GM11168 (cell line): Measurements from ENCODE around the gene LTBP2.

Source experiments
- in situ Hi-C: fragments of 300-500 bp; cut with MboI; formaldehyde crosslinking; loops from one replicate; pipeline ENCODE4 v1.12.0; 2022; ENCODE audit warnings: low sequenced_read_pairs; ENCODE audit not compliant: unreplicated experiment

The LTBP2 gene

DNA sequence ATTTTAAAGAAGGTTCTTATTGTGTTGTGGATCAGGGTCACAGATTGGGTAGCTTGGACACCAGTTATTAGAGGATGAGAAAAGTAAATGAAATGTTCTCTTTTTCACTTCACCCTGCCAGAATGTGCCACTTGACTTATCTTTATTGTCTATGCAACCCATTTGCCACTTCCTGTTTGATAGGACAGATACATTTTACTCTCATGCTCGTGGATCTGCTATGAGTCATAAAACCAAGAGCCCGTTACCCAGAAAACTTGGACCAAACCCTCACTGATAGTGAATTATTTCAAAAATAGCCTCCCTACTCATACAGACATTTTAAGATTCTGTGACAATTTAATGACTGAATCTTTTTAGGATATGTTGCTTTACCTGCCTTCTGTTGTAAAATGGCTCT, 116.7 kb downstream of the LTBP2 start:
- in situ Hi-C loops, result no loop called here

GRCh38 chr14:74493343-74494261, 118.4 kb downstream of the LTBP2 start, which contains the start of gene ISCA2:
Gene ISCA2, plus strand, starts transcription at chr14:74493765. Its CDS starts 10 bp downstream, at chr14:74493775.
- in situ Hi-C loops, result no loop called here

- in situ Hi-C loops, result no loop called here
Observed at GRCh38 chr14:74492776-74493342, 119.2 kb downstream of the LTBP2 start, which contains the start of gene NPC2. Gene NPC2, minus strand, starts transcription at chr14:74493305. Its CDS starts 31 bp downstream, at chr14:74493274.

DNA sequence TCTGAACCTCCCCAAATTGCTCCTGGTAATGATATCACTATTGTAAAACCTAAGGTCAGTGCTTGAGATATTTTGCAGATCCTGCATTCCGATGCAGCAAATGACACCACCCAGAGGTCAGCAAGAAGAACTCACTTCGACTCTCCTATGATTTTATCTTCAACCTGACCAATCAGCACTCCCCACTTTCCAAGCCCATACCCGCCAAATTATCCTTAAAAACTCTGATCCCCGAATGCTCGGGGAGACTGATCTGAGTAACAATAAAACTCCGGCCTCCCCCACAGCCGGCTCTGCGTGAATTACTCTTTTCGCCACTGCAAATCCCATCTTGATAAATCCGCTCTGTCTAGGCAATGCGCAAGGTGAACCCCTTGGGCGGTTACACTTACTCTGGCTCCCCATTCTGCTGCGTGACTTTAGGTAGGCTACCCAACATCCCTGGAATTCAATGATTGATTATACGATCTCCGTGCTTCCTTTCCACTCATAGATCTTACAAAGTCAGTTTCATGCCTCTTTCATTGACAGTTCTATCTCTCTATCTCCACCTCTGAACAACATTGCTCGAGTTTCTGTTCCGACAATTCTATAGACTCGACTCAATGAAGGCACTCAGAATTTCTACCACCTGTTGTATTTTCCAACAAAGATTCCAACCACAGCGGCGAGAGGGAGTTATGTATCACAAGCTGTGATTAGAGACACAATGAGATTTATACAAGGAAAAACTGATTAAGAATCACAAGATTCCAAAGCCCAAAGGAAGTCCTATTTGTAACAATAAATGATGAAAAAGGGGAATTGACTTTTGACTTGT, 119.9 kb downstream of the LTBP2 start:
- in situ Hi-C loops, result no loop called here

DNA sequence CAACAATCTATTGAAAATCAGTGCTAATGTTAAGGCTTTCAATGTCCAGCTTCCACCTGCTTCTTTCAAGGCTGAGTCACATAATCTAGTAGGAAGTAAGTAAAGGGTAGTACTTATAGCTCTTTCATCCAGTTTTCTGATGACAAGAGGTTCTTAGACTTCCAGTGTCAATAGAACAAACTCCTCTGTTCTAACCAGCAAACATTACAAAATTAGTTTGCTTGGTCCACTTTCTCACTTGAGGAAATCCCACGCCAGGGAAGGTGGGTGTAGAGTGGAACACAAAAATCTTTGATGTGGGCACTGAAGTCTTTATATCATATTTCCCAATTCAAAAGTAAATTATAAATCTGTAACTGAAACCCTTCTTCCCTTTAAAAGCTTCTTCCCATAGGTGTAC, 121.6 kb downstream of the LTBP2 start:
- in situ Hi-C loops, result no loop called here

- in situ Hi-C loops, result no loop called here
Observed at GRCh38 chr14:74488786-74489397, 123.1 kb downstream of the LTBP2 start.

DNA sequence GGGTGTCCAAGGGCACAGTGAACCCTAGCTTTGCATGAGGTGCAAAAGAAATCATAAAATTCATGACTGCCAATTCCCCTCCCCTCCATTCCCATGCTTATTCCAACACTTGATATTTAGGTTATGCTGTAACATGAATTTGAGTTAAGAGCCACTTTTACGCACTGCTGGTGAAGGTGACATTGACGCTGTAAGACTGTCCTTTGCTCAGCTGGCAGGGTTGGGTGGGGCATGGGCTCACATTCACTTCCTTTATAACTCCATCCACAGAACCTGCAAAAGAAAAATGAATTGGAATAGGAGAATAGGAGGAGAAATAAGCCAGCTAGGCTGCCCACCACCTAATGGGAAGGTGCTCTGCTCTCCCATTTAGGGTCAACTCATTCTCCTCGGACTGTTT, 125.9 kb downstream of the LTBP2 start:
- in situ Hi-C loops, result no loop called here

- in situ Hi-C loops, result no loop called here
Observed at GRCh38 chr14:74483321-74483720, 128.7 kb downstream of the LTBP2 start.

GRCh38 chr14:74482571-74482970, 129.5 kb downstream of the LTBP2 start:
- in situ Hi-C loops, result no loop called here

DNA sequence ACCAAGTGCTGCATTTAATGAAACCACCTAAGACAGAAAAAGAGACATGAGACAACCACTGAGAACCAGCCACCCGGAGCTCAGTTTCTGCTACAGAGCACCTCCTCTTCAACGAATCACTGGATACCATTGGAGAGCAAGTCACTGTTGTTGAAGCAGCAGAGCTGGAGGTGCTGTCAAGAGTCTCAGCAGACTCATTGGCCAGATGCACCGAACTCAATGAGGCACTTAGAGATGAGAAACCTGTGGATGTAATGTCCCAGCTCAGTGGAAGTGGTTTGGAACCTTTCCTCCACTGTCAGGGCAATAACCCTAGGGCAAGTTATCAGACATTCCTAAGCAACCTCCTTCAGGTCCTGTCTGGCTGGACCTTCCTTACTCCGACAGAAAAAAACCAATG, 132.0 kb downstream of the LTBP2 start:
- in situ Hi-C loops, result no loop called here

- in situ Hi-C loops, result loop anchor here (10.0 kb wide), 1 partner anchor 114 kb away; no protein-coding TSS in a partner anchor
Observed at GRCh38 chr14:74478996-74479635, 132.9 kb downstream of the LTBP2 start.

GRCh38 chr14:74476607-74477006, 135.4 kb downstream of the LTBP2 start:
- in situ Hi-C loops, result loop anchor here (10.0 kb wide), 1 partner anchor 112 kb away; no protein-coding TSS in a partner anchor

- in situ Hi-C loops, result loop anchor here (10.0 kb wide), 1 partner anchor 111 kb away; no protein-coding TSS in a partner anchor
Observed at GRCh38 chr14:74476107-74476506, 135.9 kb downstream of the LTBP2 start.

DNA sequence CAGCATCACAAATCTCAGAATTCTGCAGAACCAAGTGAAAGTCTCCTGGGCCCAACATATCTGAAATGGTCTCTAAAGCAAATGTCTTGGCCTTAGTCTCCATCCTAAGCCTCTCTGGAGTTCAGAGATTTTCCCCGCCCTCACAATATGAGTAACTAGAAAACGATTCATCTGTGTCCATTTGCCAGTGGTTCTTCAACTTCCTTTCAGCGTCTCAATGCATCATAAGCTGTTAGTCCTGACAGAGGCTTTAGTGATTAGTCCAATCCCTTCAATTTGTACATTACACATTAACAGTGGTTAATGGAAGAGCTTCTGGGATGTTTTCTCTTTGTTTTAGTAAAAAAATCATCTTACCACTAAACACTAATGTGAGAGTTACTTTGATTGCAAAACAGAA, 136.4 kb downstream of the LTBP2 start:
- in situ Hi-C loops, result loop anchor here (10.0 kb wide), 1 partner anchor 111 kb away; no protein-coding TSS in a partner anchor

- in situ Hi-C loops, result loop anchor here (10.0 kb wide), 1 partner anchor 110 kb away; no protein-coding TSS in a partner anchor
Observed at GRCh38 chr14:74474376-74474775, 137.7 kb downstream of the LTBP2 start.

DNA sequence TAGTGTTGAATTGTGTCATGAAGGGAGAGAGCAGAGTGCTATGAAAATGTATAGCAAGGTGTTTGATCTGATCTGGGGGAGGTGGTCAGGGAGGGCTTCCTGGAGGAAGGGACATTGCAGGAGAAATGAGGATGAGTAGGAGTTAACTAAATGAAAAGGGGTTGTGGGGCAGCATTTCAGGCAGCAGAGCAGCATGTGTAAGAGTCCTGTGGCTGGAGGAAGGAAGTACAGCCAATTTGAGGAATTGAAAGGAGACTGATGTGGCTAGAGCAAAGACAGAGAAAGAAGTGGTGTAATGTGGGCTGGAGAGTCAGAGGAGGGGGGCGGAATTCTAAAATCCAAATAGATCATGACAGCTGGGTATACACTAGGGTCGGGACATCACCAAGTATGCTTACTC, 139.4 kb downstream of the LTBP2 start:
- in situ Hi-C loops, result loop anchor here (10.0 kb wide), 1 partner anchor 108 kb away; no protein-coding TSS in a partner anchor

GRCh38 chr14:74469548-74470518, 142.2 kb downstream of the LTBP2 start:
- in situ Hi-C loops, result loop anchor here (10.0 kb wide), 1 partner anchor 105 kb away; no protein-coding TSS in a partner anchor

DNA sequence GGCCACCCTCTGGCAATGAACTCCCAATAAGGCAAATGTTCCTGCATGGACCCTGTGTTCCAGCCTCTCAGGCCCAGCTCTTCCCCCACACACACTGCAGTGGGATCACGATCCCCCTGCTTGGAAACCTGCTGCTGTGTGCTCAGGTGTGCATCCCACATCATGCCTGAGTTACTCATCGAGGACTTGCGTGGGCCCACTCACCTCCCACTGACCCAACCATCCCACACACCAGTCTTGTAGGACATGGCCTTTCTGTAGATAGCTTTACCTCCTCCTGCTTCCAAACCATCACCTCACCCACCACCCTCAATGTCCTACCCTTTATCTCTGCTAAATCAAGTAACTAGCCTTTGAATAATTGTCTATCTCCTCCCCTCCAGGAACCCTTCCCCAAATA, 143.5 kb downstream of the LTBP2 start:
- in situ Hi-C loops, result no loop called here
